ENCODE results near the gene CAPN1.
A peak's percentile ranks its signal among the peaks of the same experiment; 100 is the strongest.
"Not testable (repeated sequence)": the region's sequence is repeated elsewhere in the genome, so short reads cannot be mapped to it uniquely, and the experiment has no call there.

CAPN1 gene

DNA sequence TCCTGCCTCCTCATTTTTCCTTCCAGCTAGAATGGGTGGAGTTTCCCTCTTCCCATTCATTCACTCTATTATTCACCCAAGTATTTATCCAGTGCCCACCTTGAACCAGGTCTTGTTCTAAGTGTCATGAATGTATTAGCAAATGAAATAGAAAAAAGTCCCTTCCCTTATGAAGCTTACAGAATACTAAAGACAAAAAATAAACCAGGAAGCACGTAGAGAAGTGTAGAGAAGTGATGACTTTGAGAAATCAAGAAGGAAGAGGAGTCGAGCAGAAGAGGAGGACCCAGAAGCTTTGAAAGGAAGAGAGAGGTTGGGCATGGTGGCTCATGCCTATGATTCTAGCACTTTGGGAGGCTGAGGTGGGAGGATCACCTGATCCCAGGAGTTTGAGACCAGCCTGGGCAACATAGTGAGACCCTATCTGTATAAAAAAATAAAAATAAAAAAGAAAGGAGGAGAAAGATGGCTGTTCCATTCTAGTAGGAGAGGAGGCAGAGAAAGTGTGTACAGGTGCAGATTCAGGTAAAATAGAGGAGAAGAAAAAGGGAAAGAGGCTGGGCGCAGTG lies 30.3 kb upstream of the CAPN1 start:
- Mint-ChIP-seq H3K36me3 (peaks cover 1% of the 10 kb centered on the region), H3K4me3 (no peak overlapping the region), H3K27me3 (no peaks in the 10 kb centered on the region), H3K27ac (no peak overlapping the region), H3K4me1 (no peaks in the 10 kb centered on the region), H3K9me3 (no peaks in the 10 kb centered on the region)

DNA sequence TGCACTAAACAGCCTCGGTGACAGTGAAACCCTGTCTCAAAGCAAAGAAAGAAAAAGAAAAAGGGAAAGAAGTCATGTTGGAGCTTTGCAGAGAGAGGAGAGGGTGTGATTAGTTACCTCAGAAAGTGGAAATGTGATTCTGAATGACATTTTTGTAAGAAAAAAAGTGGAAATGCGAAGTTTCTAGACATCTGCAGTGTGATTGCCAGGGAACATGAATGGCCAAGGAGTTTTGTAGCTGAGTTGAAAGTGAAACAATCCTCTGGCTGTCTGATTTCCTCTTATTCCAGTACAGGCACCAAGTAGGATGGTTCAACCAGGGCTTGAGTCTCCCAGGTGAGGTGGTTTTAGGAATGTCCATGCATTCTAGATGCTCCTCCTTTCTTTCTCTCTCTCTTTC lies 29.6 kb upstream of the CAPN1 start:
- Mint-ChIP-seq H3K27ac (no peak overlapping the region), H3K4me3 (no peak overlapping the region), H3K36me3 (peaks cover 1% of the 10 kb centered on the region), H3K27me3 (no peaks in the 10 kb centered on the region), H3K9me3 (no peaks in the 10 kb centered on the region), H3K4me1 (no peaks in the 10 kb centered on the region)

DNA sequence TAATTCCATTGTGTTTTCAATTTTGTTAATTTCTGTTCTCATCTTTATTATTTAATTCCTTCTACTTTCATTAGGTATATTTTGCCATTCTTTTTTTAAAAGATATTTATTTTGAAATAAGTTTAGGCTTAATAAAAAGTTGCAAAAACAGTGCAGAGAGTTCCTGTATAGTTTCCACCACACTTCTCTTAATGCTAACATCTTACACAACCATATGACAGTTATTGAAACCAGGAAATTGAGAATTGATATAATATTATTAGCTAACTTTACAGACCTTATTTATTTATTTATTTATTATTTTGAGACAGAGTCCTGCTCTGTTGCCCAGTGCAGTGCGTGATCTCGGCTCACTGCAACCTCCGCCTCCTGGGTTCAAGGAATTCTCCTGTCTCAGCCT lies 25.5 kb upstream of the CAPN1 start:
- H3K9me3 Mint-ChIP-seq, result no peaks in the 10 kb centered on the region
- no peak overlapping the region for H3K4me3 Mint-ChIP-seq
- H3K4me1 Mint-ChIP-seq, result no peaks in the 10 kb centered on the region
- no peaks in the 10 kb centered on the region for H3K27me3 Mint-ChIP-seq
- H3K36me3 Mint-ChIP-seq, result no peaks in the 10 kb centered on the region
- H3K27ac Mint-ChIP-seq, result no peak overlapping the region

DNA sequence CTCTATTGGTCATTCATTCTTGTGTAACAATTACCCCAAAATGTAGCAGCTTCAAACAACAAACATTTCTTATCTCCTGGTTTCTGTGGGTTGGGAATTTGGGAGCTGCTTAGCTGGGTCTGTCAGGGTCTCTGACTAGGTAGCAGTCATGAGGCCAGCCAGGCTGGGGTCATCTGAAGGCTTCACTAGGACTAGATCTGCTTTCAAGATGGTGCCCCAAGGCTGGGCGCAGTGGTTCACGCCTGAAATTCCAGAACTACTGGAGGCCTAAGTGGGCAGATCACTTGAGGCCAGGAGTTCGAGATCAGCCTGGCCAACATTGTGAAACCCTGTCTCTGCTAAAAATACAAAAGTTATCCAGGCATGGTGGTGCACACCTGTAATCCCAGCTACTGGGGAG lies 24.8 kb upstream of the CAPN1 start:
- no peaks in the 10 kb centered on the region for H3K4me1 Mint-ChIP-seq
- no peaks in the 10 kb centered on the region for H3K36me3 Mint-ChIP-seq
- no peaks in the 10 kb centered on the region for H3K9me3 Mint-ChIP-seq
- H3K27ac Mint-ChIP-seq, result no peak overlapping the region
- no peaks in the 10 kb centered on the region for H3K27me3 Mint-ChIP-seq
- H3K4me3 Mint-ChIP-seq, result no peak overlapping the region

GRCh38 chr11:65157336-65157735 lies 24.4 kb upstream of the CAPN1 start:
- no peaks in the 10 kb centered on the region for H3K9me3 Mint-ChIP-seq
- H3K4me1 Mint-ChIP-seq, result no peaks in the 10 kb centered on the region
- H3K4me3 Mint-ChIP-seq, result no peak overlapping the region
- H3K27me3 Mint-ChIP-seq, result no peaks in the 10 kb centered on the region
- H3K36me3 Mint-ChIP-seq, result no peaks in the 10 kb centered on the region
- H3K27ac Mint-ChIP-seq, result no peak overlapping the region

- no peak overlapping the region for H3K27ac Mint-ChIP-seq
- no peak overlapping the region for H3K4me3 Mint-ChIP-seq
- no peaks in the 10 kb centered on the region for H3K36me3 Mint-ChIP-seq
- no peaks in the 10 kb centered on the region for H3K4me1 Mint-ChIP-seq
- no peaks in the 10 kb centered on the region for H3K27me3 Mint-ChIP-seq
- H3K9me3 Mint-ChIP-seq, result no peaks in the 10 kb centered on the region
Measured at GRCh38 chr11:65159012-65159411, 22.7 kb upstream of the CAPN1 start.

DNA sequence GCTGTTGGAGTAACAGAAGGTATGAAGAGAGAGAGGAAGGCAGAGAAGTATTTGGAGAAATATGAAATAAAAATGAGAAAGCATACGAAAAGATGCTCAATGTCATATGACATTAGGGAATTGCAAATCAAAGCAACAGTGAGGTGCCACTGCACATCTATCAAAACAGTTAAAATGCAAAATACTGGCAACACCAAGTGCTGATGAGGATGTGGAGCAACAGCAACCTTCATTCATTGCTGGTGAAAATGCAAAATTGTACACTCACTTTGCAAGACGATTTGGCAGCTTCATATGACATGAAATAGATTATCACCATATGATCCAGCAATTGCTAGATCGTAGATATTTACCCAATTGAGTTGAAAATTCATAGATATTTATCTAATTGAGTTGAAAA lies 21.1 kb upstream of the CAPN1 start:
- Mint-ChIP-seq H3K4me1 (no peaks in the 10 kb centered on the region), H3K27ac (no peak overlapping the region), H3K4me3 (no peak overlapping the region), H3K36me3 (no peaks in the 10 kb centered on the region), H3K9me3 (no peaks in the 10 kb centered on the region), H3K27me3 (no peaks in the 10 kb centered on the region)

DNA sequence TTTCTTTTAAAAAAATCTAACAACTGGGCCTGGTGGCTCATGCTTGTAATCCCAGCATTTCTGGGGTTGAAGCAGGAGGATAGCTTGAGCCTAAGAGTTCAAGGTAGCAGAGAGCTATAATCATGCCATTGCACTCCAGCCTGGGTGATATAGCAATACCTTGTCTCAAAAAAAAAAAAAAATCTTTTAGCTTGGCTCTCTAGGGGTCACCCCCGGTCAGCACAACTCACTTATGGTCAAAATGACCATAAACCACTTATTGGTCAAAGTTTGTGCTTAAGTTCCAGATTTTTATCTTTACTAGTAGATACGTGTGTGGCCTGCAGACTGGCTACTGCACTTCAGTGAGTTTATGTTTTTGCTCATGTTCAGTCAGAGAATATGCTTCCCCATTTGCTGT lies 18.0 kb upstream of the CAPN1 start:
- Mint-ChIP-seq H3K9me3 (no peaks in the 10 kb centered on the region), H3K27me3 (no peaks in the 10 kb centered on the region), H3K4me3 (no peak overlapping the region)

DNA sequence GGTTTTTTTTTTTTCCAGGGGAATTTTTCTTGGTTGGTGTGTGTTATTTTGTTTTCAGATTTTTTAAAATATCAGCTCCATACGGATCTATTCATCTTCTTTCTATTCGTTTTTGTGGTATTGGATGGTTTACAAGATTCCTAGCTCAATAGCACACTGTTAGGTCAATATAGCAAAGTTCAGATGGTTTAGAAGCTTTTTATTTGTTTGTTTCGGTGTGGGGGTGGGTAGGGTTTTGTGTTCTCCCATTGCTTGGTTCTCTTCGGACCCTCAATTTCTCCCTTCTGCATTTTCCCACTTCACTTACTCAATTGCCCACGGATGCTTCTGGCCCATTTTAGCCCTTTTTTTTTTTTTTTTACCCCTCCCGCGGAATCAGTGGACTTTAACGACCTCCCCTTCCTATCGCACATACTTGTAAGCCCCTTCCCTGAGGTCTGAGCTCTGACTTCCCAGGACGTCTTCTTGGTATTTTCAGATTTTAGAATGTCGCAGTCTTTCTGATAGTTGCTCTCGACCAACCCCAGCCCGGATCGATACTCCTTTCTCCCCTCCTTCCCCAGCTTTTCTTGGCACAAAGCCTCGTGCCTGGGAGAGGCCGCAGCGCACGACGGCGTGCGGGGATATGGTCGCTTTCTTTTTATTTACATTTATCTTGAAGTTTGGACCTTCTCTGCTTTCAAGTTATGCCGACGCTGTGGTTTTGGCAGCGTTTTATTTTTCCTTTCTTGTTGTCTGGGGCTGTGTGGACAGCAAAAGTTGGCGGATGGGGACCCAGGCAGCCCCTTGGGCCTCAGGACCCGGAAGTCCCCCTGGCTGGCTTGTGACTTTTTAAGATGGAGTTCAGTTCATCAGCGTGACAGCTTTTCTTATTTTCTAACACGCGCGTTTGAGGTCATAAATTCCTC lies 16.1 kb upstream of the CAPN1 start:
- H3K36me3 Mint-ChIP-seq, result no peaks in the 10 kb centered on the region
- H3K27ac Mint-ChIP-seq, result no peak overlapping the region
- peaks cover 8% of the 10 kb centered on the region for H3K4me1 Mint-ChIP-seq
- H3K27me3 Mint-ChIP-seq, result no peaks in the 10 kb centered on the region
- no peaks in the 10 kb centered on the region for H3K9me3 Mint-ChIP-seq
- H3K4me3 Mint-ChIP-seq, result no peak overlapping the region

More for the DNA sequence above, 18.0 kb upstream of the CAPN1 start:
- H3K27ac Mint-ChIP-seq, result no peak overlapping the region
- no peaks in the 10 kb centered on the region for H3K4me1 Mint-ChIP-seq
- H3K36me3 Mint-ChIP-seq, result no peaks in the 10 kb centered on the region

GRCh38 chr11:65166893-65167292 lies 14.8 kb upstream of the CAPN1 start:
- Mint-ChIP-seq H3K4me3 (no peak overlapping the region), H3K36me3 (no peaks in the 10 kb centered on the region), H3K27ac (no peak overlapping the region), H3K4me1 (peaks cover 8% of the 10 kb centered on the region), H3K27me3 (no peaks in the 10 kb centered on the region), H3K9me3 (no peaks in the 10 kb centered on the region)

DNA sequence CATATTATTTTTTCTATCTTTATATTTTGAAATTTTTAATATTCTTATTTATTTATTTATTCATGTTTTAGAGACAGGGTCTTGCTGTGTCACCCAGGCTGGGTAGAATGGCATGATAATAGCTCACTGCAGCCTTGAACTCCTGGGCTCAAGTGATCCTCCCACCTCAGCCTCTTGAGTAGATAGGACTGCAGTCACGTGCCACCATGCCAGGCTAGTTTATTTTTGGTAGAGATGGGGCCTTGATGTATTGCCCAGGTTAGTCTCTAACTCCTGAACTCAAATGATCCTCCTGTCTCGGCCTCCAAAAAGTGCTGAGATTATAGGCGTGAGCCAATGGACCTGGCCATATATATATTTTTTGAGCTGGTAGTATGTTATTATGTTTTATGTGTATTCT lies 14.1 kb upstream of the CAPN1 start:
- no peak overlapping the region for H3K4me3 Mint-ChIP-seq

DNA sequence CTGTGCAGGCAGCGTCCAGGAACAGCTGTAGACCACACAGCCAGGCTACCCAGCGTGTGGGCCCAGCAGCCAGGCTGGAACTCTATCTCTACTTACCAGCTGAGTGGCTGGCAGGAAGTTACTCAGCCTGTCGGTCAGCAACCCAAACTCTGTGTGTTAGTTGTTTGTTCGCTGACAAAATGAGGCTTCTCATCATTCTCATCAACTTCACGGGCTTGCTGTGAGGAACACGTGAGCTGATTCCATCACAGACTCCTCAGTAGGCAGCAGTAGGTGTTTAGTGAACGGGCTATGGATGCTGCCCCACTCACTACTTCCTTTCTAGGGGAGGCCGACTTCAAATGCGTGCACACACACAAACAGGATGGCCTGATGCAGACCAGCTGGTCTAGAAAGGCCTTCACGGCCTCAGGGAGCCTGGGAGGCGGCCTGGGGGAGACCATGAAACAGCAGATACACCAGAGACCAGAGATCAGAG lies 12.5 kb upstream of the CAPN1 start:
- no peaks in the 10 kb centered on the region for H3K9me3 Mint-ChIP-seq
- H3K27ac Mint-ChIP-seq, result peak overlapping the region; percentile 35
- H3K4me3 Mint-ChIP-seq, result no peak overlapping the region
- H3K27me3 Mint-ChIP-seq, result no peaks in the 10 kb centered on the region
- H3K36me3 Mint-ChIP-seq, result no peaks in the 10 kb centered on the region
- H3K4me1 Mint-ChIP-seq, result peaks cover 8% of the 10 kb centered on the region

More for the DNA sequence above, 14.1 kb upstream of the CAPN1 start:
- H3K36me3 Mint-ChIP-seq, result no peaks in the 10 kb centered on the region
- no peaks in the 10 kb centered on the region for H3K27me3 Mint-ChIP-seq
- peaks cover 8% of the 10 kb centered on the region for H3K4me1 Mint-ChIP-seq
- H3K27ac Mint-ChIP-seq, result no peak overlapping the region
- H3K9me3 Mint-ChIP-seq, result no peaks in the 10 kb centered on the region

DNA sequence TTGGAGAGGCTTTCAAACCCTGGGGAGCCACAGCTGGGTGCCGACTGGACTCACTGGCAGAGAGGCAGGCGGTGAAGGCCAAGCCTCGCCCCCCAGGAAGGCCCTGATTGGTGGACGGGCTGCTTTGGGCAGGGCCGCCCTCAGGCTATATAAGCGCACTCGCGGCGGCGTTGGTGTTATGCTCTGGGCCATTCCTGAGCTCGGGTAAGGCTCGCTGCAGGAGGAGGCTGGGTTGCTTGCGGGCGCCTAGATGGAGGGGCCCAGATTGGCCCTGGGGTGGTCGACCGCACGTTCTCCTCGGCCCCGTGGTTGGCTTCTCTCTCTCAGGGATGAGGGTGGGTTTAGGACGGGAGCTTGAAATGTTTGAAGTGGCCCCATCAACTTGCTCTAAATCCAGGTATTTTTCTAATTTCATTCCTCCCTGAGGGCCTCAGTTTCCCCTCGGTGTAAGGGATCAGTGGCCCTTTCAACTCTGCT lies 11.6 kb upstream of the CAPN1 start, which contains the start of gene SPDYC:
TSS of gene SPDYC (plus strand) at position 176 of the 477 bp plus-strand sequence. CDS start 1,125 bp downstream, outside the sequence.
- peak within 1 kb of the TSS; percentile 46 for H3K27ac Mint-ChIP-seq
- no peak within 1 kb of the TSS for H3K4me3 Mint-ChIP-seq
- H3K36me3 Mint-ChIP-seq, result no peaks in the 10 kb centered on the region

DNA sequence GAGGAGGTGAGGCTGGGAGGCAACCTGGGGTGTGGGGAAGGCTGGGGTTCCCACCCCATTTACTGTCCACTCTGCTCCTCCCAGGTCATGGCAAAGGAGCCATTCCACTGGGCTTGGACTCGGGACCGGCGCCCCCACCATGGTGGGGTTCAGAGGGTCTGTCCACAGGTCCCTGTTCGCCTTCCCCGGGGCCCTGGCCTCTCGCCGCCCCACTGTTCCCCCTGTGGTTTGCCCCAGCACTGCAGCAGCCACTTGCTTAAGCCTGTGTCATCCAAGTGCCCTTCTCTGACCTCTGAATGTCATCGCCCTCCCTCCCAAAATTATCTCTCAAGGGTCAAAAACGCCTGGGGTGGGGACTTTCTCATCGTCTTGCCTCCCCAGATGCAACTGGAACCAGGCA lies 9.1 kb upstream of the CAPN1 start:
- no peak overlapping the region for H3K4me3 Mint-ChIP-seq
- H3K27me3 Mint-ChIP-seq, result no peaks in the 10 kb centered on the region
- H3K4me1 Mint-ChIP-seq, result peaks cover 8% of the 10 kb centered on the region
- no peaks in the 10 kb centered on the region for H3K9me3 Mint-ChIP-seq
- no peaks in the 10 kb centered on the region for H3K36me3 Mint-ChIP-seq
- H3K27ac Mint-ChIP-seq, result no peak overlapping the region

More for the DNA sequence above, 11.6 kb upstream of the CAPN1 start, which contains the start of gene SPDYC:
- Mint-ChIP-seq H3K27me3 (no peaks in the 10 kb centered on the region), H3K4me1 (peaks cover 8% of the 10 kb centered on the region), H3K9me3 (no peaks in the 10 kb centered on the region)

DNA sequence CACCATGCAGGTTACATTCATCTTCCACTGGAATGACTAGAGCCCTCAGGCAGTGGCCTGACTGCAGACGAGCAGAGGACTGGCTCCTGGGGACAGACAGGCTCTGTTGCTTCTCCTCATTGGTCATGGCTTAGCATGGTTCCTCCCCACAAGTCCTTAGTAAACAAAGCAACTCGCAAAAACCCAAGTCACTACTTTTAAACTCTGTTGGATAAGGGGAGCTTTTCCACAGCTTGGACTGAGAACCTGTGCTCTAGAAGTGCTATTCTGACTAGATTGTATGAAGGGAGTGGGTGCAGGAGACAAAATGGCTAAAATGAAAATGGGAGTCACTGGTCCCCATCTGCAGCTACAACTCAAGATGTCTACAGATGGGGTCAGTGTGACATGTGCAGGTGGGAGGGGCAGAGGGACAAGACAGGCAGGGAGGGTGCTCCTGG lies 7.1 kb upstream of the CAPN1 start:
- H3K4me3 Mint-ChIP-seq, H3K27me3 Mint-ChIP-seq, H3K27ac Mint-ChIP-seq, H3K9me3 Mint-ChIP-seq, H3K36me3 Mint-ChIP-seq, H3K4me1 Mint-ChIP-seq: not testable (repeated sequence)

Data from activated naive CD4-positive, alpha-beta T cell treated with anti-CD3 and anti-CD28 coated beads, Interleukin-2, amount 50 U/mL, for 24 hours (primary cell).